Activated T-helper 1 cell treated with anti-CD3 and anti-CD28 coated beads, Interleukin-2, amount 50 U/mL, for 16 hours (primary cell): ENCODE results near the gene DDA1.
A peak's percentile ranks its signal among the peaks of the same experiment; 100 is the strongest.

ENCODE experiments used
- DNase-seq, 2 donors: peaks; one replicate each; pipeline ENCODE4 v3.0.0-alpha.2; 2020; ENCODE audit warnings: low read depth in 1 of 2, low spot score in 1 of 2

DDA1 gene

GRCh38 chr19:17311455-17312188, 2.3 kb downstream of the DDA1 start:
- DNase-seq, result no peak

- DNase-seq, result no peak
Measured at GRCh38 chr19:17312189-17313113, 3.1 kb downstream of the DDA1 start.

GRCh38 chr19:17314007-17314593, 4.7 kb downstream of the DDA1 start:
- DNase-seq, result no peak

- DNase-seq, result no peak
Measured at GRCh38 chr19:17318966-17319365, 9.6 kb downstream of the DDA1 start.

- DNase-seq, result no peak
Measured at GRCh38 chr19:17319473-17320238, 10.3 kb downstream of the DDA1 start.

GRCh38 chr19:17320435-17320834, 11.1 kb downstream of the DDA1 start:
- no peak for DNase-seq

- no peak for DNase-seq
Measured at GRCh38 chr19:17321655-17322489, 12.5 kb downstream of the DDA1 start.

- no peak for DNase-seq
Measured at GRCh38 chr19:17322854-17323253, 13.5 kb downstream of the DDA1 start.

- DNase-seq, result no peak
Measured at GRCh38 chr19:17323300-17323963, 14.1 kb downstream of the DDA1 start.

- DNase-seq, result no peak
Measured at GRCh38 chr19:17323964-17324332, 14.6 kb downstream of the DDA1 start.

GRCh38 chr19:17324357-17325114, 15.2 kb downstream of the DDA1 start:
- DNase-seq, result no peak

GRCh38 chr19:17325133-17325532, 15.8 kb downstream of the DDA1 start:
- DNase-seq, result no peak

- no peak for DNase-seq
Measured at GRCh38 chr19:17325881-17326594, 16.7 kb downstream of the DDA1 start.

GRCh38 chr19:17326595-17326966, 17.2 kb downstream of the DDA1 start:
- DNase-seq, result no peak

GRCh38 chr19:17327068-17327653, 17.8 kb downstream of the DDA1 start:
- no peak for DNase-seq

GRCh38 chr19:17327654-17328516, 18.5 kb downstream of the DDA1 start:
- DNase-seq, result peak in 1 of 2 donors; percentile 42
